ENCODE measurements around the gene RBSN.
"Not testable (repeated sequence)": the region's sequence is repeated elsewhere in the genome, so short reads cannot be mapped to it uniquely, and the experiment has no call there.

The RBSN gene

DNA sequence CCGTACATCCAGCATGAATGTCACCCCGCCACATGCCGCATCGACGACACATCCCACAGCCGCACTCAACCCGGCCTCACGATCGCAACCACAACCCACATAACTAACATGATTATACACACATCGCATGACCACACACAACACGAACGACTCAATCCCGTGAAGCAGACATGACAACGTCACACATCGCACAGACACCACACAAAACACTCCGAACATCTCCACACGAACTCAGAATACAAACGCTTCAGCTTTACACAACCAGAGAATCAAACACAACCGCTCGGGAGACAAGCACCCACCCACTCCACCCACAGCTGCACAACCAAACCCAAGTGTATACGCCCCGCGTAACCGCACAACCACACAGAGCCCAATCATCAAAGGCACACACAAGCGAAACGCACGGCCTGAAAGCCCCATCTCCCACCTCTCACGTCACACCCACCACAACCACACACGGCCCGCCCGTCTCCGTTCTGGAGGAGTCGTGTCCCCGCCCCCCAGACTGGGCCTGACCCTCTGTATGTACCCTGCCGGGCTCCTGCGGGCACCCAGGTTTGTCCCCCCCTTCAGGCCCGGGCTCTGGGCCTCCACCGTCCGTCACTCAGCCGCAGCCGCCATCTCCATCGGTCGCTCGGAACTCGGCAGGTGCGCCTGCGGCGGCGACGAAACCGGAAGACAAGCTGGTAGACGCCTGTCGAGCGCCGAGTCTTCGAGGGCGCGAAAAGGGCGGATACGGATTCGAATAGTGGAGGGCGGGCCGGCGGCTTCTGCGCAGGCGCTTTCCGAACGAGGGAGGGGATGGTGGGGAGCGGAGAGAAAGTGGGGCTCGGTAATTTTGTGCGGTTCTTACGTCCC, at the start of gene RBSN:
Gene RBSN, minus strand, starts transcription at position 646 of the 861 bp plus-strand sequence. CDS start 3,028 bp downstream, outside the sequence.
- DNase-seq, result peak; percentile 96

DNA sequence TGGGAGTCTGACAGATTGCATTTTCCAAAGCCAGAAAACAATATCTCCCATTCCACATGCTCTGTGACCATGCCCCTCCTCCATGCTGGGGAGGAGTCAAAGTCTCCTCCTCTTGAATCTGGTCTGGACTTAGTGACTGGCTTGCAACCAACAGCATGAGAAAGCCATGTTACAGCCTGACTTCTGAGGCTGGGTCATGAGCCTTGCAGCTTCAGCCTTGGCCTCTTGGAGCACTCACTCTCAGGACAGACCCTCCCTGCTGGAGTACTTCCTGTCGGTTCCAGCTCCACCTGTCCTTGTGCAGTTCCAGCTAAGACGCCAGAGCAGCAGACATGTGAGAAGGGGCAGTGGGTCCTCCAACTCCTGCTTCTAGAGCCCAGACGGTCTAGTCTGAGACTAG, 49.7 kb upstream of the RBSN start:
- DNase-seq, result no peak

- not testable (repeated sequence) for DNase-seq
These were observed 37.9 kb upstream of the RBSN start for GRCh38 chr3:15136885-15137284.

DNA sequence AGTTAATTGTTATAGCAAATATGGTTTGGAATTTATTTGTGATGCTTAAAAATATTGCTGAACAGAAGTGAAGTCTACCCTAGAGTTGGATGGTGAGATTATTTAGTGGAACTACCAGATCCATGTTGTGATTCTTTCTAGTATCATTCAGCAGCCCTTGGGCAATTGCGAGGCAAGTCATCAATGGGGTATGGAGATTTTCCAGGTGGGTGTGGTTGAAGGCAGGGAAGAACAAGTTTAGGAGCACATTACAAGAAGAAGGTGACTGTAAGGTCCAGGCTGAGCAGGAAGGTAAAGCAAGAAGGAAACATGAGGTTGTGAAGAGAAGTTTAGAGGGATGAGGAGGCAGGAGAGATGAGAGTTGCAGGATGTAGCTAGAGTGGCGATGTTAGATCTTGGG, 36.0 kb upstream of the RBSN start:
- DNase-seq, result not testable (repeated sequence)

GRCh38 chr3:15128403-15128802, 29.5 kb upstream of the RBSN start:
- not testable (repeated sequence) for DNase-seq

DNA sequence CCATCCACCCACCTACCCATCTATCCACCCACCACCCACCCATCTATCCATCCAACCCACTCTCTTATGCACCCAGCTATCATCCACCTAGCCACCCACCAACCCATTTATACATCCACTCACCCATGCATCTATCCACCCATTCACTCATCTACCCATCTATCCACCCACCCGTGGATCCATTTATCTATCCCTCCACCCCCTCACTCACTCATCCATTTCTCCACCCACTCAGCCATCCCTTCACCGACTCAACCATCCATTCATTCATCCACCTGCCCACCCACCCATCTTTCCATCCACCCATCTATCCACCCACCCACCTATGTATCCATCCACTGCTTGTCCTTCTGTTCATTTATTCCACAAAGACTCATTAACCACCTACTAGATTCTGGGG, 28.0 kb upstream of the RBSN start:
- DNase-seq, result not testable (repeated sequence)

DNA sequence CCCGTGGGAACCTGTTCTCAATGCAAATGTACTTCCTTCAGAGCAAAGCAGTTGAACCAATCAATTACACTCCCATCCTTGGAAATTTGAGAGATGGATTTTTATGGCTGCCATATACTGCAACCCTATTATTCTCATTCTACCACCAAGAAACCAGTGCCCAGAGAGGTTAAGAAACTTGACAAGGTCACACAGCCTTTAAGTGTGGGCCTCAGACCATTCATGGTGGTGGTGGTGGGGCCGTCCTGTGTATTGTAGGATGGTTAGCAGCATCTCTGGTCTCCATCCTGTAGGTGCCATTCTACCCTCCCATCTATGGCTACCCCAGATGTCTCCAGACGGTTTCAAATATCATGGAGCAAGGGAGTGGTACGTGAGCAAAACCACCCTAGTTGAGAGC, 23.4 kb upstream of the RBSN start:
- no peak for DNase-seq

GRCh38 chr3:15121936-15122335, 23.0 kb upstream of the RBSN start:
- no peak for DNase-seq

GRCh38 chr3:15120986-15121385, 22.0 kb upstream of the RBSN start:
- no peak for DNase-seq

- no peak for DNase-seq
These were observed 18.1 kb upstream of the RBSN start for GRCh38 chr3:15117011-15117410.

- no peak for DNase-seq
These were observed 17.2 kb upstream of the RBSN start for GRCh38 chr3:15116032-15116669.

GRCh38 chr3:15114466-15115358, 15.8 kb upstream of the RBSN start:
- DNase-seq, result no peak

DNA sequence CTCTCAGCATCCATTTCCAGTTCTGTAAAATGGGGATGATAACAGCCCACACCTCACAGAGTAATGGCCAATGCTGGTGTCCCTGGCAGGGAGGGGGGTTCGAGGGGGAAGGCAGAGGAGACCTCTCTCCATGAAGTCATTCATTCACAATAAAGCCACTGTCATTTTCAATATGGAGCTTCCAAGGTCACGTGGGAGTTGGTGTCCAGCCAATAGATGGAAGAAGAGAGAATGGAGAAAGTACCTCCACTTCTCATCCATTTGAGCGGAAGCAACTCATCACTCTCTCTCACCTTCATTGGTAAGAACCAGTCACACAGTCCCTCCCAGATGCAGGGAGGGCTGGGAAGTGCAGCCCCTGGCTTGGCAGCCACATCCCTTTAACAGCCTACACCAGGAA, 14.9 kb upstream of the RBSN start:
- DNase-seq, result no peak

- DNase-seq, result no peak
These were observed 14.5 kb upstream of the RBSN start for GRCh38 chr3:15113471-15113870.

GRCh38 chr3:15112011-15112410, 13.1 kb upstream of the RBSN start:
- no peak for DNase-seq

GRCh38 chr3:15110206-15110605, 11.3 kb upstream of the RBSN start:
- DNase-seq, result no peak

GRCh38 chr3:15108869-15109268, 9.9 kb upstream of the RBSN start:
- DNase-seq, result no peak

DNA sequence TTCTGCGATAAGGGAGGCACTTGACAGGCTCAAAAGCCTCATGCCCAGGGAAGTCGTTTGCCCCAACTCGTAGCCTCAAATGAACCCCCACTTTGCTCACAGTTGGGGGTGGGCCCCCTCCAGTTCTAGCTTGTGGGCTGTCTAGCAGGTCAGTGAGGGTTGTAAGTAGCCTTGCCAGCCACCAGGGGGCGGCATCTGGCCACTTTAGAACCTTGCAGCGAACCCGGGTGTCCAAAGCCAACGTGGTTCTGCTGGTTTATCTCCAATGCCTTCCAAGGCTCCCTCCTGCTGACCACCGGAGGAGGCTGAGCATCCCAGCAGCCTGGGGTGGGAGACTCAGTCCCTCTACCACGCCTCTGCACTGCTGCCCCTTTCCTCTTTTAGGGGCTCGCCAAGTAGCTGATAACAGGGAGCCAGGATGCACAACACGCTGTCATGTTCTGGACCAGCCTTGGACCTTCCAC, 9.2 kb upstream of the RBSN start:
- DNase-seq, result peak; percentile 74 to 77

DNA sequence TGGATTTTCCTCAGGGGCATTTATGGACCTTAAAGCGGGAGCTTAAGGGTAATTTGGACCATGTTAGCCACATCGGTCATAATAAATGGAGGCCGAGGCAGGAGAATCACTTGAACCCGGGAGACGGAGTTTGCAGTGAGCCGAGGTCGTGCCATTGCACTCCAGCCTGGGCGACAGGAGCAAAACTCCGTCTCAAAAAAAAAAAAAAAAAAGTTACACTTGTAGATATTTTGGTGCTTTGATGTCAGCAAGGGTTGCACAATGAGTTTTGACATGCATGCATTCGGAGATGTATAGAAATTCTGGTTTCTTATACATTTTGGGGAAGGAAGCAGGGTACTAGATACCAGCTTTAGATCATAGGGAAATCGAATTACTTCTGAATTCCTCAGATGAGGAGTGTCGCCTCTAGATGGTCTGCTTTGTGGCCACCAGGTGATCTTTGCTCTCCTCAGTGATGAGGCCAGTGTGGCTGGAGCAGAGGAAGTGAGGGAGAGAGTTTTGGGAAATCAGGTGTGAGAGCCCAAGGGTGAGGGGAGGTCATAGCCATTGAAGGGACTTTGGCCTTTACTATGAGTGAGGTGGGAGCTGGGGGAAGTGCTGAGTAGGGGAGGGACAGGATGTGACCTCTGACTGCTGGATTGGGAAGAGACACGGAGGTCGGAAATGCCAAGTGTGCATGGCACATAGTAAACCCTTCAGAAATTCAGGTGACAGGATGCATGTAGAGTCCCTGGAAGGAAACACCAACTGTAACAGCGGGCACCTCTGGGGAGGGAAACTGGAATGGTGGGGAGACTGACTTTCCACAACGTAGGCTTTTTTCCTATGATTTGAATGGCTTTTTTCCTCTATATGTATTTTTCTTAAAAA, 8.4 kb upstream of the RBSN start:
- no peak for DNase-seq

- DNase-seq, result no peak
These were observed 3.9 kb upstream of the RBSN start for GRCh38 chr3:15102836-15103235.

GRCh38 chr3:15102256-15102655, 3.3 kb upstream of the RBSN start:
- DNase-seq, result no peak
